H9 (cell line): ENCODE results near the gene TENM4. TPM values are rescaled to one million over a fixed set of nuclear protein-coding genes. Genes with fewer than 3 reads are reported as not detected.

ENCODE experiments used
- DNase-seq: peaks from one replicate; pipeline ENCODE4 v3.0.0-alpha.2; 2017
- H2AFZ ChIP-seq: one replicate; pipeline ENCODE4 v1.6.1; 2013; ENCODE audit warnings: mild to moderate bottlenecking, low read length, control low read depth, moderate library complexity
- H2AK5ac ChIP-seq: 2 replicates; pipeline ENCODE4 v1.6.1; 2013; ENCODE audit warnings: low read length, control low read depth, mixed read lengths; ENCODE audit not compliant: insufficient read length
- H2BK120ac ChIP-seq: one replicate; pipeline ENCODE4 v1.6.1; 2013; ENCODE audit warnings: low read depth, mild to moderate bottlenecking, low read length, control low read depth, inconsistent platforms; ENCODE audit not compliant: poor library complexity, severe bottlenecking
- H2BK12ac ChIP-seq: 2 replicates; pipeline ENCODE4 v1.6.1; 2013; ENCODE audit warnings: low read length, control low read depth, mixed read lengths, low read depth; ENCODE audit not compliant: insufficient read length
- H2BK15ac ChIP-seq: 2 replicates; pipeline ENCODE4 v1.6.1; 2013; ENCODE audit warnings: low read depth, low read length, control low read depth
- H2BK20ac ChIP-seq: one replicate; pipeline ENCODE4 v1.6.1; 2013; ENCODE audit warnings: low read depth, mild to moderate bottlenecking, low read length, control low read depth, inconsistent platforms; ENCODE audit not compliant: poor library complexity, severe bottlenecking
- H2BK5ac ChIP-seq: 2 replicates; pipeline ENCODE4 v1.6.1; 2013; ENCODE audit warnings: low read length, control low read depth, mixed read lengths; ENCODE audit not compliant: insufficient read length
- H3K14ac ChIP-seq: 2 replicates; pipeline ENCODE4 v1.6.1; 2013; ENCODE audit warnings: low read length, control low read depth; ENCODE audit not compliant: insufficient read depth
- H3K18ac ChIP-seq: 2 replicates; pipeline ENCODE4 v1.6.1; 2013; ENCODE audit warnings: low read depth, mild to moderate bottlenecking, mixed read lengths, low read length, control low read depth; ENCODE audit not compliant: insufficient read length
- H3K23ac ChIP-seq: 2 replicates; pipeline ENCODE4 v1.6.1; 2013; ENCODE audit warnings: low read length, control low read depth, mixed read lengths, low read depth; ENCODE audit not compliant: insufficient read length
- H3K23me2 ChIP-seq: 2 replicates; pipeline ENCODE4 v1.6.1; 2013; ENCODE audit warnings: low read depth, mild to moderate bottlenecking, mixed read lengths, low read length, control low read depth; ENCODE audit not compliant: insufficient read length, poor library complexity, severe bottlenecking
- H3K27ac ChIP-seq: 2 replicates; pipeline ENCODE4 v1.5.1; 2013; ENCODE audit warnings: low read length, control low read depth, mixed read lengths, low read depth; ENCODE audit not compliant: insufficient read length
- H3K27me3 ChIP-seq: 2 replicates; pipeline ENCODE4 v1.6.1; 2013; ENCODE audit warnings: low read length, control low read depth, inconsistent platforms; ENCODE audit not compliant: insufficient read depth
- H3K4ac ChIP-seq: 2 replicates; pipeline ENCODE4 v1.6.1; 2013; ENCODE audit warnings: low read depth, mild to moderate bottlenecking, control low read depth, inconsistent platforms, low read length, moderate library complexity
- H3K4me1 ChIP-seq: 2 replicates; pipeline ENCODE4 v1.6.1; 2013; ENCODE audit warnings: low read length, control low read depth, inconsistent platforms; ENCODE audit not compliant: insufficient read depth
- H3K4me2 ChIP-seq: 2 replicates; pipeline ENCODE4 v1.6.1; 2013; ENCODE audit warnings: low read length, control low read depth, mixed read lengths; ENCODE audit not compliant: insufficient read length, insufficient read depth
- H3K56ac ChIP-seq: 2 replicates; pipeline ENCODE4 v1.6.1; 2013; ENCODE audit warnings: low read depth, mild to moderate bottlenecking, mixed read lengths, low read length, control low read depth; ENCODE audit not compliant: insufficient read length
- H3K79me1 ChIP-seq: 2 replicates; pipeline ENCODE4 v1.6.1; 2013; ENCODE audit warnings: low read depth, mild to moderate bottlenecking, moderate library complexity, low read length, control low read depth, inconsistent platforms; ENCODE audit not compliant: insufficient read depth, poor library complexity, severe bottlenecking
- H3K79me2 ChIP-seq: 2 replicates; pipeline ENCODE4 v1.6.1; 2013; ENCODE audit warnings: low read length, control low read depth, inconsistent platforms; ENCODE audit not compliant: insufficient read depth
- H3K9ac ChIP-seq: 2 replicates; pipeline ENCODE4 v1.6.1; 2013; ENCODE audit warnings: low read length, control low read depth, mixed read lengths; ENCODE audit not compliant: insufficient read length; ENCODE audit errors: extremely low read depth
- H3K9me3 ChIP-seq: one replicate; pipeline ENCODE4 v1.6.1; 2013; ENCODE audit warnings: low read depth, low read length, inconsistent platforms; ENCODE audit not compliant: control insufficient read depth
- H3T11ph ChIP-seq: one replicate; pipeline ENCODE4 v1.6.1; 2013; ENCODE audit warnings: mild to moderate bottlenecking, low read length, control low read depth, inconsistent platforms
- H4K20me1 ChIP-seq: one replicate; pipeline ENCODE4 v1.6.1; 2013; ENCODE audit not compliant: control insufficient read depth, insufficient read length, insufficient read depth
- H4K5ac ChIP-seq: 2 replicates; pipeline ENCODE4 v1.6.1; 2013; ENCODE audit warnings: low read depth, mild to moderate bottlenecking, mixed read lengths, low read length, control low read depth; ENCODE audit not compliant: insufficient read length
- H4K8ac ChIP-seq: replicated peaks from 2 replicates; pipeline ENCODE4 v1.6.1; 2013; ENCODE audit warnings: low read length, control low read depth, mixed read lengths, low read depth; ENCODE audit not compliant: insufficient read length
- H4K91ac ChIP-seq: 2 replicates; pipeline ENCODE4 v1.6.1; 2013; ENCODE audit warnings: low read depth, mild to moderate bottlenecking, moderate library complexity, mixed read lengths, low read length, control low read depth; ENCODE audit not compliant: insufficient read length
- H3K27ac Mint-ChIP-seq, 3 experiments: 2 replicates in 2 of 3; 3 replicates in 1 of 3; pipeline ENCODE4 v1.8.0; 2020 to 2021; ENCODE audit warnings: mixed read lengths in 3 of 3, mild to moderate bottlenecking in 1 of 3, moderate library complexity in 1 of 3
- H3K27me3 Mint-ChIP-seq: 2 replicates; pipeline ENCODE4 v1.8.0; 2021; ENCODE audit warnings: low read depth, mild to moderate bottlenecking, moderate library complexity, mixed read lengths
- H3K36me3 Mint-ChIP-seq, 3 experiments: 2 replicates in 2 of 3; 3 replicates in 1 of 3; pipeline ENCODE4 v1.8.0; 2020 to 2021; ENCODE audit warnings: low read depth in 3 of 3, mixed read lengths in 3 of 3; ENCODE audit not compliant: insufficient read depth in 1 of 3
- H3K4me1 Mint-ChIP-seq, 2 experiments: 2 replicates each; pipeline ENCODE4 v1.8.0; 2020; ENCODE audit warnings: mixed read lengths in 2 of 2
- H3K4me3 Mint-ChIP-seq, 2 experiments: 2 replicates in 1 of 2; 3 replicates in 1 of 2; pipeline ENCODE4 v1.8.0; 2020 to 2021; ENCODE audit warnings: mild to moderate bottlenecking in 2 of 2, mixed read lengths in 2 of 2, moderate library complexity in 1 of 2
- H3K9me3 Mint-ChIP-seq, 2 experiments: 2 replicates in 1 of 2; 3 replicates in 1 of 2; pipeline ENCODE4 v1.8.0; 2020; ENCODE audit warnings: mild to moderate bottlenecking in 2 of 2, mixed read lengths in 2 of 2, moderate library complexity in 1 of 2
- CTCF ChIP-seq: fragments of 200-600 bp; sonication (generic); conservative IDR thresholded peaks from 3 replicates; pipeline ENCODE4 v1.8.0; 2021; ENCODE audit warnings: antibody characterized with exemption, mild to moderate bottlenecking
- total RNA-seq: library from RNA; stranded (reverse); gene quantifications from 2 replicates; pipeline ENCODE4 v1.2.1, GENCODE V29; 2021

Gene TENM4
- total RNA-seq, 1 experiment from 2014 or later = 4.6 TPM

GRCh38 chr11:79453617-79454016 lies 12.8 kb upstream of the TENM4 start:
- no peaks in the 10 kb centered on the region for H3K9me3 Mint-ChIP-seq

More at GRCh38 chr11:79453617-79454016, 12.8 kb upstream of the TENM4 start:
- Mint-ChIP-seq H3K4me1 (peaks cover 15 to 23% of the 10 kb centered on the region in 2 experiments), H3K27ac (no peak overlapping the region), H3K4me3 (no peak overlapping the region), H3K36me3 (no peaks in the 10 kb centered on the region), H3K27me3 (no peaks in the 10 kb centered on the region)
- Histone ChIP-seq H2BK120ac (no peak overlapping the region), H3K14ac (no peak overlapping the region), H4K91ac (no peak overlapping the region), H3K27me3 (no peaks in the 10 kb centered on the region), H3K9me3 (no peaks in the 10 kb centered on the region), H3K27ac (no peak overlapping the region), H3K79me2 (no peaks in the 10 kb centered on the region), H4K8ac (no peak overlapping the region), H2AK5ac (no peak overlapping the region), H2AFZ (no peak overlapping the region), H2BK20ac (no peak overlapping the region), H2BK5ac (no peak overlapping the region), H3K9ac (no peak overlapping the region), H3K56ac (no peak overlapping the region), H3K23me2 (no peaks in the 10 kb centered on the region), H3K79me1 (no peaks in the 10 kb centered on the region), H3K18ac (no peak overlapping the region), H3K4me1 (no peaks in the 10 kb centered on the region), H4K20me1 (no peaks in the 10 kb centered on the region), H4K5ac (no peak overlapping the region), H3K4ac (no peak overlapping the region), H3K4me2 (no peak overlapping the region), H2BK12ac (no peak overlapping the region), H3T11ph (no peak overlapping the region), H2BK15ac (no peak overlapping the region), H3K23ac (no peak overlapping the region)
- DNase-seq = no peak
- no peak for TF ChIP-seq CTCF
